Bronchial epithelial cell (primary cell): ENCODE measurements around the gene CCL14. TPM values are rescaled to one million over a fixed set of nuclear protein-coding genes. Genes with fewer than 3 reads are reported as not detected.
"Not testable (repeated sequence)": the region's sequence is repeated elsewhere in the genome, so short reads cannot be mapped to it uniquely, and the experiment has no call there.

Experiments used
- DNase-seq: peaks from one replicate; pipeline ENCODE4 v3.0.0-alpha.2; 2010; ENCODE audit warnings: low read depth
- FAIRE-seq: peaks from 2 replicates; lab custom pipeline; 2011; peaks lifted over from hg19 to GRCh38; lab: Jason Lieb, UNC
- H3K27me3 ChIP-seq: 2 replicates; pipeline ENCODE4 v1.5.1; 2011; ENCODE audit warnings: low read length; ENCODE audit not compliant: control insufficient read depth, insufficient read depth
- H3K36me3 ChIP-seq: 2 replicates; pipeline ENCODE4 v1.5.1; 2011; ENCODE audit warnings: low read length; ENCODE audit not compliant: control insufficient read depth, insufficient read depth
- H3K4me3 ChIP-seq: 2 replicates; pipeline ENCODE4 v1.5.1; 2011; ENCODE audit warnings: mild to moderate bottlenecking, low read depth, low read length, control low read depth
- CTCF ChIP-seq: IDR thresholded peaks from 2 replicates; pipeline ENCODE4 v1.5.1; 2011; ENCODE audit warnings: mild to moderate bottlenecking, moderate library complexity, low read length, control low read depth, inconsistent platforms; ENCODE audit not compliant: insufficient read depth, severe bottlenecking
- total RNA-seq: library from RNA; depleted of rRNA; stranded (reverse); fragments of >200 nt; gene quantifications from 2 replicates; pipeline ENCODE4 v1.2.1, GENCODE V29; 2014

CCL14 gene
- total RNA-seq, 1 donor from 2014 or later: not detected

GRCh38 chr17:36001110-36001771, 14.7 kb upstream of the CCL14 start, which contains the start of gene CCL15:
Gene CCL15 (minus strand): TSS chr17:36001553. CDS start chr17:36001492, 61 bp downstream.
- no peaks in the 10 kb centered on the region for H3K27me3 ChIP-seq
- TF ChIP-seq CTCF: no peak

GRCh38 chr17:36000732-36001109, 14.2 kb upstream of the CCL14 start:
- Histone ChIP-seq H3K27me3 (no peaks in the 10 kb centered on the region), H3K4me3 (no peak overlapping the region), H3K36me3 (no peaks in the 10 kb centered on the region)
- no peak for TF ChIP-seq CTCF
- no peak for DNase-seq
- FAIRE-seq: no peak

More at GRCh38 chr17:36001110-36001771, 14.7 kb upstream of the CCL14 start, which contains the start of gene CCL15:
- DNase-seq: no peak
- Histone ChIP-seq H3K4me3 (no peak within 1 kb of the TSS), H3K36me3 (no peaks in the 10 kb centered on the region)
- no peak for FAIRE-seq

GRCh38 chr17:35998756-35999155, 12.2 kb upstream of the CCL14 start:
- FAIRE-seq: no peak

GRCh38 chr17:35998018-35998545, 11.6 kb upstream of the CCL14 start:
- DNase-seq: no peak
- no peak for FAIRE-seq
- no peaks in the 10 kb centered on the region for H3K36me3 ChIP-seq
- no peak for TF ChIP-seq CTCF
- H3K4me3 ChIP-seq: no peak overlapping the region
- H3K27me3 ChIP-seq: no peaks in the 10 kb centered on the region

More at GRCh38 chr17:35998756-35999155, 12.2 kb upstream of the CCL14 start:
- Histone ChIP-seq H3K27me3 (no peaks in the 10 kb centered on the region), H3K36me3 (no peaks in the 10 kb centered on the region), H3K4me3 (no peak overlapping the region)
- no peak for DNase-seq
- TF ChIP-seq CTCF: no peak

GRCh38 chr17:35995346-35995745, 8.8 kb upstream of the CCL14 start:
- not testable (repeated sequence) for FAIRE-seq, H3K27me3 ChIP-seq, DNase-seq, H3K36me3 ChIP-seq, H3K4me3 ChIP-seq

GRCh38 chr17:35991075-35991474, 4.5 kb upstream of the CCL14 start:
- Histone ChIP-seq H3K36me3 (no peaks in the 10 kb centered on the region), H3K27me3 (no peaks in the 10 kb centered on the region), H3K4me3 (no peak overlapping the region)
- FAIRE-seq (no peak), DNase-seq (no peak)
- TF ChIP-seq CTCF: no peak
